MCF 10A (cell line): ENCODE data around the gene ADAM8. TPM values are rescaled to one million over a fixed set of nuclear protein-coding genes. Genes with fewer than 3 reads are reported as not detected.

Source experiments
- BruUV-seq: library from RNA; stranded (reverse); fragments of 400-500 nt; replicated peaks from 2 replicates; lab custom pipeline; 2021; lab: Mats Ljungman, UMichigan
- CTCF ChIA-PET: fragments of 300-600 bp; sonication (Branson Sonifier 250); formaldehyde crosslinking; extraction: SDS; loops from one replicate; lab custom pipeline; 2021; ENCODE audit warnings: antibody characterized with exemption, inconsistent platforms; lab: Yijun Ruan, JAX
- POLR2A ChIA-PET: fragments of 300-600, 350-650 bp; sonication (Branson Sonifier 250); formaldehyde crosslinking; extraction: SDS; loops from one replicate; lab custom pipeline; 2020; ENCODE audit warnings: antibody characterized with exemption, inconsistent platforms; lab: Yijun Ruan, JAX
- DNase-seq: peaks from one replicate; pipeline ENCODE4 v3.0.0-alpha.2; 2018; ENCODE audit not compliant: unreplicated experiment
- H3K27ac Mint-ChIP-seq: one replicate; pipeline ENCODE4 v1.8.0; 2022; ENCODE audit warnings: mild to moderate bottlenecking, low read depth, mixed read lengths; ENCODE audit not compliant: unreplicated experiment
- H3K27me3 Mint-ChIP-seq: one replicate; pipeline ENCODE4 v1.8.0; 2022; ENCODE audit warnings: mixed read lengths; ENCODE audit not compliant: insufficient read depth, unreplicated experiment
- H3K36me3 Mint-ChIP-seq: one replicate; pipeline ENCODE4 v1.8.0; 2022; ENCODE audit warnings: mild to moderate bottlenecking, moderate library complexity, mixed read lengths; ENCODE audit not compliant: insufficient read depth, unreplicated experiment
- H3K4me1 Mint-ChIP-seq: one replicate; pipeline ENCODE4 v1.8.0; 2022; ENCODE audit warnings: mixed read lengths; ENCODE audit not compliant: insufficient read depth, unreplicated experiment
- H3K4me3 Mint-ChIP-seq: one replicate; pipeline ENCODE4 v1.8.0; 2022; ENCODE audit warnings: mild to moderate bottlenecking, moderate library complexity, mixed read lengths; ENCODE audit not compliant: unreplicated experiment
- H3K9me3 Mint-ChIP-seq: one replicate; pipeline ENCODE4 v1.8.0; 2022; ENCODE audit warnings: mixed read lengths; ENCODE audit not compliant: unreplicated experiment
- CTCF ChIP-seq: fragments of 200-600 bp; IDR thresholded peaks from one replicate; pipeline ENCODE4 v1.8.0; 2022; ENCODE audit warnings: antibody characterized with exemption, mild to moderate bottlenecking; ENCODE audit not compliant: unreplicated experiment
- intact Hi-C: fragments of 100-400 bp; cut with micrococcal nuclease; formaldehyde crosslinking; loops from 2 replicates; pipeline ENCODE4 v1.14.1; 2022
- total RNA-seq: library from RNA; stranded (reverse); gene quantifications from 2 replicates; pipeline ENCODE4 v1.2.3, GENCODE V29; 2022

The ADAM8 gene
- total RNA-seq, 1 experiment from 2014 or later, result 23.2 TPM

- no peak for DNase-seq
- H3K4me3 Mint-ChIP-seq, result no peak overlapping the region
- no peaks in the 10 kb centered on the region for H3K27me3 Mint-ChIP-seq
- H3K9me3 Mint-ChIP-seq, result no peaks in the 10 kb centered on the region
- no TSS peak for BruUV-seq
- intact Hi-C loops, result no loop called here
- no peaks in the 10 kb centered on the region for H3K36me3 Mint-ChIP-seq
- H3K27ac Mint-ChIP-seq, result no peak overlapping the region
- ChIA-PET POLR2A (no interaction called here), CTCF (no interaction called here)
- H3K4me1 Mint-ChIP-seq, result peaks cover 6% of the 10 kb centered on the region
- TF ChIP-seq CTCF, result no peak
These were observed 3.7 kb downstream of the ADAM8 start for GRCh38 chr10:133272964-133273420.

DNA sequence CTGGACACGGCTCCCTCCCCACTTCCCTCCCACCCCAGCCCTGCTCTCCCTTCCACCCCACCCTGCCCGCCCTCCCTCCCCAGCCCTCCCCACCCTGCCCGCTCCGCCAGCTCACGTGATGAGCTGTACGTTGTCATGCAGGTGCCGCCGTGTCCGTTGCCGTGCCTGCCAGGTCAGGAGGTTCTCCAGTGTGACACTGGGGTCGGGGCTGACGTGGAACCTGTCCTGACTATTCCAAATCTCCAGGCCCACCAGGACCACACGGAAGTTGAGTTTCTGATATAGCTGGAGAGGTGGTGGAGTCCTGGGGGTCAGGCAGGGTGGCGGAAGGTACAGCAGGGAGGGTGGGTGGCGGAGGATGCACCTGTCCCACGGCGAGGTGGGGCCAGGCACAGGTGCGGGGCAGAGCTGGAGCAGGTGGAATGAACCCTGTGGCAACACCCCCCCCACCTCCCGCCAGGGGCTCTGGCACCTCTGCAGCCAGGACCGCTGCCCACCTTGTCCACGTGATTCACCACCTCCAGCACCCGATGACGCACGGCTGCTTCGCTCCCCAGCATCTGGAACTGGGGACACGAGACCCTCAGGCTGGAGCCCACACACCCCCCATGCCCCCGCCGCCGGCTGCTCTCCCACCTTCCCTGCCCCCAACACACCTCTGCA lies 4.2 kb downstream of the ADAM8 start:
- Mint-ChIP-seq H3K36me3 (no peaks in the 10 kb centered on the region), H3K27ac (no peak overlapping the region), H3K9me3 (no peaks in the 10 kb centered on the region), H3K4me1 (peaks cover under 1% of the 10 kb centered on the region), H3K27me3 (no peaks in the 10 kb centered on the region), H3K4me3 (no peak overlapping the region)
- BruUV-seq, result no TSS peak
- CTCF ChIA-PET, result interaction anchor here (0.5 to 1.1 kb wide), 2 partner anchors 139 to 782 kb away, joined by 3 read pairs; no protein-coding TSS in a partner anchor
- intact Hi-C loops, result no loop called here
- no peak for TF ChIP-seq CTCF
- DNase-seq, result no peak
- POLR2A ChIA-PET, result no interaction called here

- BruUV-seq, result no TSS peak
- Mint-ChIP-seq H3K27ac (no peak overlapping the region), H3K4me3 (no peak overlapping the region), H3K36me3 (no peaks in the 10 kb centered on the region), H3K9me3 (no peaks in the 10 kb centered on the region), H3K4me1 (no peaks in the 10 kb centered on the region), H3K27me3 (no peaks in the 10 kb centered on the region)
- ChIA-PET POLR2A (no interaction called here), CTCF (interaction anchor here (1.1 kb wide), 1 partner anchor 138 kb away, joined by 3 read pairs; no protein-coding TSS in a partner anchor)
- TF ChIP-seq CTCF, result no peak
- no peak for DNase-seq
- intact Hi-C loops, result no loop called here
These were observed 5.0 kb downstream of the ADAM8 start for GRCh38 chr10:133271521-133272300.

DNA sequence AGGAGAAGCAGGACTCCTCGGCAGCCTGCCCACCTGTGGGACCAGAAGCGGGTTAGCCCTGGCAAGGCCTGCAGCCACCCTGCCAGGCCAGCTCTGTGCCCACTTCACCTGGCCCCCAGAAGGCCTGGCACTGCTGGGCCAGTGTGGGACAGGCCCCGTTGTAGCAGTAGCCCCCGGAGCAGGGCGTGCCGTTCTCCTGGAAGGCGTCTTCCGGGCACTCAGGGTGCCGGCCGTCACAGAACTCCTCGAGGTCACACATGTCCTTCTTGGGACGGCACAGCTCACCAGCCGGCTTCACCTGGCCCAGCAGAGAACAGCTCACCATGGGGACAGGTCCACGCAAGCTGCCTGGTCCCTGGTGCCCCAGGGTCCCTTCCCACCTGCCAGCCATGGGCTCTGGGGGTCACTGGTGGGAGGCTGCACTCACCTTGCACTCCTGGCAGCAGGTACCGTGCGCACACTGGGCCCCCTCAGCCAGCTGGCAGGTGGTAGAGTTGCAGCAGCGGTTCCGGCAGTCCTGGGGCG lies 5.8 kb downstream of the ADAM8 start:
- TF ChIP-seq CTCF, result no peak
- Mint-ChIP-seq H3K27me3 (no peaks in the 10 kb centered on the region), H3K4me3 (no peak overlapping the region), H3K36me3 (no peaks in the 10 kb centered on the region), H3K27ac (no peak overlapping the region), H3K4me1 (no peaks in the 10 kb centered on the region), H3K9me3 (no peaks in the 10 kb centered on the region)
- no peak for DNase-seq
- ChIA-PET CTCF (no interaction called here), POLR2A (no interaction called here)
- no TSS peak for BruUV-seq
- intact Hi-C loops, result no loop called here
